Stimulated activated CD8-positive, alpha-beta memory T cell treated with anti-CD3 and anti-CD28 coated beads, Interleukin-12 subunit alpha, Interleukin-12 subunit beta, amount 100 ng/mL, for 1 hour (primary cell): ENCODE data around the gene OXCT2.
"Not testable (repeated sequence)": the region's sequence is repeated elsewhere in the genome, so short reads cannot be mapped to it uniquely, and the experiment has no call there.

Source experiments
- DNase-seq: peaks from one replicate; pipeline ENCODE4 v3.0.0-alpha.2; 2020; ENCODE audit warnings: low read depth

OXCT2 gene

GRCh38 chr1:39771022-39771532 lies at the start of gene OXCT2:
Gene OXCT2 (minus strand): TSS chr1:39771348. CDS start chr1:39771255, 93 bp downstream.
- not testable (repeated sequence) for DNase-seq

- DNase-seq: no peak
Observed at GRCh38 chr1:39819091-39819812, 48.1 kb upstream of the OXCT2 start.

- DNase-seq: no peak
Observed at GRCh38 chr1:39818482-39818881, 47.3 kb upstream of the OXCT2 start.

GRCh38 chr1:39817091-39817932 lies 46.2 kb upstream of the OXCT2 start:
- DNase-seq: peak; percentile 25

GRCh38 chr1:39816415-39817090 lies 45.4 kb upstream of the OXCT2 start:
- no peak for DNase-seq

GRCh38 chr1:39812913-39813312 lies 41.8 kb upstream of the OXCT2 start:
- no peak for DNase-seq

GRCh38 chr1:39808784-39809517 lies 37.8 kb upstream of the OXCT2 start:
- DNase-seq: no peak

- no peak for DNase-seq
Observed at GRCh38 chr1:39805385-39805784, 34.2 kb upstream of the OXCT2 start.

GRCh38 chr1:39802496-39803260 lies 31.5 kb upstream of the OXCT2 start:
- no peak for DNase-seq

GRCh38 chr1:39800471-39800835 lies 29.3 kb upstream of the OXCT2 start:
- DNase-seq: no peak

GRCh38 chr1:39799770-39800470 lies 28.8 kb upstream of the OXCT2 start:
- DNase-seq: peak; percentile 50

- DNase-seq: peak; percentile 72
Observed at GRCh38 chr1:39798859-39799769, 28.0 kb upstream of the OXCT2 start.

GRCh38 chr1:39795651-39796050 lies 24.5 kb upstream of the OXCT2 start:
- no peak for DNase-seq

- DNase-seq: no peak
Observed at GRCh38 chr1:39791838-39792237, 20.7 kb upstream of the OXCT2 start.

GRCh38 chr1:39789571-39790110 lies 18.5 kb upstream of the OXCT2 start:
- DNase-seq: no peak

- peak; percentile 2 for DNase-seq
Observed at GRCh38 chr1:39788758-39789570, 17.8 kb upstream of the OXCT2 start, which contains the start of gene BMP8B. Gene BMP8B (minus strand): TSS chr1:39788865. CDS start chr1:39788485, 380 bp downstream.

GRCh38 chr1:39788426-39788757 lies 17.2 kb upstream of the OXCT2 start:
- no peak for DNase-seq

GRCh38 chr1:39787964-39788363 lies 16.8 kb upstream of the OXCT2 start:
- not testable (repeated sequence) for DNase-seq
